H1 (cell line): ENCODE measurements around the gene AK8. TPM values are rescaled to one million over a fixed set of nuclear protein-coding genes. Genes with fewer than 3 reads are reported as not detected.

Experiments
- BCL11A ChIP-seq, 2 experiments: IDR thresholded peaks; one replicate each; pipeline ENCODE4 v1.6.1; 2011; ENCODE audit warnings: low read depth in 2 of 2, low read length in 2 of 2, mild to moderate bottlenecking in 2 of 2
- CBX5 ChIP-seq: fragments of 300-800, 300-1000 bp; sonication (generic); IDR thresholded peaks from 2 replicates; pipeline ENCODE4 v1.7.1; 2016; ENCODE audit warnings: antibody characterized with exemption, low read length, low read depth
- CHD7 ChIP-seq: fragments of 300-600 bp; sonication (generic); IDR thresholded peaks from 2 replicates; pipeline ENCODE4 v1.7.1; 2012; ENCODE audit warnings: low read length, moderate library complexity, mild to moderate bottlenecking, inconsistent platforms; ENCODE audit not compliant: insufficient replicate concordance
- EGR1 ChIP-seq: IDR thresholded peaks from 2 replicates; pipeline ENCODE4 v1.6.1; 2011; ENCODE audit warnings: low read depth, low read length, borderline replicate concordance
- FOSL1 ChIP-seq: IDR thresholded peaks from 2 replicates; pipeline ENCODE4 v1.6.1; 2011; ENCODE audit warnings: mild to moderate bottlenecking, low read depth, low read length, moderate library complexity; ENCODE audit not compliant: insufficient read depth
- PHF8 ChIP-seq: fragments of 200-600 bp; sonication (generic); conservative IDR thresholded peaks from 2 replicates; pipeline ENCODE4 v1.7.1; 2012; ENCODE audit warnings: low read depth, mild to moderate bottlenecking, inconsistent platforms, low read length, moderate library complexity
- ZNF274 ChIP-seq: IDR thresholded peaks from 2 replicates; pipeline ENCODE4 v1.7.0; 2012; ENCODE audit warnings: low read length, borderline replicate concordance; ENCODE audit errors: extremely low read depth
- polyA plus RNA-seq, 7 experiments: library from polyadenylated mRNA; depleted of rRNA in 3 of 7; stranded (reverse) in 5 of 7; unstranded in 2 of 7; fragments of >200 nt in 5 of 7; fragments of 200-250 nt in 2 of 7; gene quantifications; 1 replicate in 5 of 7; 2 replicates in 1 of 7; 4 replicates in 1 of 7; pipeline versions ENCODE4 v1.2.1 to v1.2.3, GENCODE V29; 2011 to 2013; ENCODE audit warnings: missing spikeins in 2 of 7, mixed read lengths in 2 of 7
- total RNA-seq: library from RNA; stranded (reverse); fragmentation: NEBNext Ultra II Directional; extraction: Animal tissue kit (Norgen Biotek cat#: 25700); gene quantifications from 2 replicates; pipeline ENCODE4 v1.2.1, GENCODE V29; 2021

AK8 gene
- total and polyA plus RNA-seq, 2 of the 8 experiments (the other 6 are each of a cell fraction or from before 2014, with no cell fraction given), result 0.35 to 0.48 TPM

- TF ChIP-seq CHD7 (no peak), CBX5 (no peak), BCL11A (IDR thresholded peaks at IDR 0.05; ENCODE audit: low read depth in 2 of 2, low read length in 2 of 2) (no peak), ZNF274 (no peak), EGR1 (no peak), FOSL1 (no peak), PHF8 (no peak)
Measured at GRCh38 chr9:132733260-132733815, 144.7 kb downstream of the AK8 start (continued).
